GM12878 (cell line): ENCODE measurements around the gene SYCN. TPM values are rescaled to one million over a fixed set of nuclear protein-coding genes. Genes with fewer than 3 reads are reported as not detected.
A peak's percentile ranks its signal among the peaks of the same experiment; 100 is the strongest.

Experiments
- BCL3 ChIP-seq: IDR thresholded peaks from 2 replicates; pipeline ENCODE4 v1.6.1; 2011; ENCODE audit warnings: borderline replicate concordance, low read depth, mild to moderate bottlenecking, moderate library complexity, low read length; ENCODE audit not compliant: insufficient read depth, poor library complexity, severe bottlenecking
- E4F1 ChIP-seq: fragments of 450-650 bp; IDR thresholded peaks from 2 replicates; pipeline ENCODE4 v1.6.1; 2018; ENCODE audit warnings: borderline replicate concordance, mild to moderate bottlenecking; ENCODE audit not compliant: partially characterized antibody
- ELK1 ChIP-seq: IDR thresholded peaks from 2 replicates; pipeline ENCODE4 v1.6.1; 2012; ENCODE audit warnings: low read depth, low read length, improper control_type of control experiment
- ETV6 ChIP-seq, 2 experiments: fragments of 450-650 bp in 1 of 2; IDR thresholded peaks in 1 of 2; conservative IDR thresholded peaks in 1 of 2; 2 replicates each; pipeline ENCODE4 v1.6.1; 2014; ENCODE audit warnings: antibody characterized with exemption in 1 of 2, borderline replicate concordance in 1 of 2, low read depth in 1 of 2, mild to moderate bottlenecking in 1 of 2, moderate library complexity in 1 of 2
- FOXK2 ChIP-seq: fragments of 450-650 bp; IDR thresholded peaks from 2 replicates; pipeline ENCODE4 v1.6.1; 2017; ENCODE audit warnings: mild to moderate bottlenecking, moderate library complexity
- HCFC1 ChIP-seq: fragments of 150-350 bp; IDR thresholded peaks from 2 replicates; pipeline ENCODE4 v1.6.1; 2014; ENCODE audit warnings: low read length
- HDGF ChIP-seq: fragments of 450-650 bp; IDR thresholded peaks from 2 replicates; pipeline ENCODE4 v1.6.1; 2016; ENCODE audit warnings: antibody characterized with exemption
- IRF4 ChIP-seq: IDR thresholded peaks from 2 replicates; pipeline ENCODE4 v1.6.1; 2011; ENCODE audit warnings: low read depth, low read length
- IRF5 ChIP-seq: fragments of 450-650 bp; IDR thresholded peaks from 2 replicates; pipeline ENCODE4 v1.6.1; 2017; ENCODE audit warnings: borderline replicate concordance
- JUNB ChIP-seq: IDR thresholded peaks from 2 replicates; pipeline ENCODE4 v1.6.1; 2016; ENCODE audit warnings: antibody characterized with exemption, mild to moderate bottlenecking
- LARP7 ChIP-seq: fragments of 450-650 bp; IDR thresholded peaks from 2 replicates; pipeline ENCODE4 v1.6.1; 2017; ENCODE audit warnings: mild to moderate bottlenecking
- NFYA ChIP-seq: IDR thresholded peaks from 2 replicates; pipeline ENCODE4 v1.6.1; 2011; ENCODE audit warnings: low read depth, mild to moderate bottlenecking, low read length, improper control_type of control experiment, borderline replicate concordance
- NFYB ChIP-seq: IDR thresholded peaks from 2 replicates; pipeline ENCODE4 v1.6.1; 2011; ENCODE audit warnings: low read depth, mild to moderate bottlenecking, low read length, improper control_type of control experiment, moderate library complexity; ENCODE audit not compliant: insufficient read depth
- NR2C2 ChIP-seq: IDR thresholded peaks from 2 replicates; pipeline ENCODE4 v1.6.1; 2011; ENCODE audit warnings: borderline replicate concordance, low read depth; ENCODE audit not compliant: control insufficient read depth, insufficient read length
- PBX3 ChIP-seq: IDR thresholded peaks from 2 replicates; pipeline ENCODE4 v1.6.1; 2011; ENCODE audit warnings: mild to moderate bottlenecking, low read depth, low read length, moderate library complexity; ENCODE audit not compliant: insufficient replicate concordance
- PKNOX1 ChIP-seq: fragments of 450-650 bp; IDR thresholded peaks from 2 replicates; pipeline ENCODE4 v1.6.1; 2016; ENCODE audit warnings: mild to moderate bottlenecking
- POLR2A ChIP-seq: IDR thresholded peaks from 2 replicates; pipeline ENCODE4 v1.6.1; 2011; ENCODE audit warnings: low read depth, mild to moderate bottlenecking, low read length
- SMARCA5 ChIP-seq: fragments of 450-650 bp; IDR thresholded peaks from 2 replicates; pipeline ENCODE4 v1.6.1; 2017; ENCODE audit warnings: mild to moderate bottlenecking
- TARDBP ChIP-seq: IDR thresholded peaks from 2 replicates; pipeline ENCODE4 v1.6.1; 2016; ENCODE audit warnings: borderline replicate concordance
- TCF12 ChIP-seq: IDR thresholded peaks from 2 replicates; pipeline ENCODE4 v1.6.1; 2011; ENCODE audit warnings: low read depth, mild to moderate bottlenecking, low read length
- WRNIP1 ChIP-seq: IDR thresholded peaks from 2 replicates; pipeline ENCODE4 v1.6.1; 2011; ENCODE audit warnings: low read depth, low read length, improper control_type of control experiment, borderline replicate concordance
- polyA plus RNA-seq, 11 experiments: library from polyadenylated mRNA; depleted of rRNA in 4 of 11; unstranded in 6 of 11; stranded (reverse) in 5 of 11; fragments of >200 nt; fragmentation: Nextera tagmentation in 4 of 11; fragmentation: Illumina TruSeq in 1 of 11; extraction: Ambion mirVana in 4 of 11; extraction: Trizol in 1 of 11; gene quantifications; 1 replicate in 1 of 11; 2 replicates in 10 of 11; pipeline versions ENCODE4 v1.2.1 to v1.2.3, GENCODE V29; 2011 to 2016; ENCODE audit warnings: inconsistent platforms in 2 of 11, missing spikeins in 2 of 11, low read depth in 1 of 11
- total RNA-seq, 4 experiments: library from RNA; depleted of rRNA in 3 of 4; stranded (reverse); fragments of >200 nt in 3 of 4; fragmentation: Illumina TruSeq in 1 of 4; extraction: Trizol in 1 of 4; gene quantifications; 2 replicates each; pipeline versions ENCODE4 v1.2.1 to v1.2.3, GENCODE V29; 2013 to 2021

Gene SYCN
- total and polyA plus RNA-seq, 10 of the 15 experiments (the other 5 are each of a cell fraction or from before 2014, with no cell fraction given) = 0.54 TPM; not detected in 9

- no peak for TF ChIP-seq BCL3
- no peak for TF ChIP-seq HDGF
- TF ChIP-seq IRF4 = no peak
- no peak for TF ChIP-seq TARDBP
- no peak for TF ChIP-seq PKNOX1
- TF ChIP-seq NR2C2 = no peak
- no peak for TF ChIP-seq ETV6 (conservative IDR thresholded peaks at IDR 0.05 in 1 of 2, IDR thresholded peaks at IDR 0.05 in 1 of 2; ENCODE audit: borderline replicate concordance in 1 of 2, low read depth in 1 of 2)
- TF ChIP-seq SMARCA5 = no peak
- no peak for TF ChIP-seq HCFC1
- no peak for TF ChIP-seq LARP7
- no peak for TF ChIP-seq NFYA
- TF ChIP-seq ELK1 = no peak
- no peak for TF ChIP-seq WRNIP1
- TF ChIP-seq FOXK2 = no peak
- TF ChIP-seq PBX3 = no peak
- peak; percentile 67 for TF ChIP-seq POLR2A
- no peak for TF ChIP-seq IRF5
- 0 out of 2 replicates have a peak, but pooled peaks have one; percentile 42 for TF ChIP-seq TCF12
- TF ChIP-seq JUNB = no peak
- TF ChIP-seq NFYB = no peak
- TF ChIP-seq E4F1 = no peak
These were observed 33.4 kb upstream of the SYCN start (continued) for GRCh38 chr19:39237200-39238184.
